HepG2 (cell line): ENCODE results near the gene HSP90AB1. TPM values are rescaled to one million over a fixed set of nuclear protein-coding genes. Genes with fewer than 3 reads are reported as not detected.
A peak's percentile ranks its signal among the peaks of the same experiment; 100 is the strongest.

Experiments used
- ARID2 ChIP-seq: sonication (generic); formaldehyde crosslinking; IDR thresholded peaks from 2 replicates; pipeline ENCODE4 v1.8.1; 2022; ENCODE audit warnings: mild to moderate bottlenecking, missing genetic modification reagents, borderline replicate concordance
- HDAC2 ChIP-seq: sonication (generic); formaldehyde crosslinking; IDR thresholded peaks from 2 replicates; pipeline ENCODE4 v1.4.0; 2020; ENCODE audit warnings: missing genetic modification reagents
- HIC2 ChIP-seq: sonication (generic); formaldehyde crosslinking; IDR thresholded peaks from 2 replicates; pipeline ENCODE4 v1.9.0; 2022; ENCODE audit warnings: low read depth, missing genetic modification reagents
- HINFP ChIP-seq: sonication (generic); formaldehyde crosslinking; IDR thresholded peaks from 2 replicates; pipeline ENCODE4 v1.4.0; 2020; ENCODE audit warnings: low read depth, mild to moderate bottlenecking, missing genetic modification reagents
- KIAA2018 ChIP-seq: sonication (generic); formaldehyde crosslinking; IDR thresholded peaks from 2 replicates; pipeline ENCODE4 v1.5.0; 2020; ENCODE audit warnings: mild to moderate bottlenecking, missing genetic modification reagents, borderline replicate concordance
- PBX3 ChIP-seq: sonication (generic); formaldehyde crosslinking; IDR thresholded peaks from 2 replicates; pipeline ENCODE4 v1.8.1; 2023; ENCODE audit warnings: missing genetic modification reagents, inconsistent platforms, borderline replicate concordance
- PITX1 ChIP-seq: sonication (generic); formaldehyde crosslinking; IDR thresholded peaks from 2 replicates; pipeline ENCODE4 v1.5.1; 2020; ENCODE audit warnings: mild to moderate bottlenecking, missing genetic modification reagents
- ZBTB1 ChIP-seq: sonication (generic); formaldehyde crosslinking; IDR thresholded peaks from 2 replicates; pipeline ENCODE4 v1.4.0; 2020; ENCODE audit warnings: missing genetic modification reagents, borderline replicate concordance
- ZIK1 ChIP-seq: sonication (generic); formaldehyde crosslinking; IDR thresholded peaks from 2 replicates; pipeline ENCODE4 v1.5.0; 2020; ENCODE audit warnings: mild to moderate bottlenecking, low read depth, missing genetic modification reagents, borderline replicate concordance
- ZNF264 ChIP-seq: sonication (generic); formaldehyde crosslinking; IDR thresholded peaks from 2 replicates; pipeline ENCODE4 v1.4.0; 2020; ENCODE audit warnings: missing genetic modification reagents
- ZNF30 ChIP-seq: sonication (generic); formaldehyde crosslinking; IDR thresholded peaks from 2 replicates; pipeline ENCODE4 v1.5.0; 2020; ENCODE audit warnings: mild to moderate bottlenecking, missing genetic modification reagents
- ZNF510 ChIP-seq: sonication (generic); formaldehyde crosslinking; IDR thresholded peaks from 2 replicates; pipeline ENCODE4 v1.4.0; 2020; ENCODE audit warnings: low read depth, mild to moderate bottlenecking, missing genetic modification reagents
- ZNF773 ChIP-seq: sonication (generic); formaldehyde crosslinking; IDR thresholded peaks from 2 replicates; pipeline ENCODE4 v1.4.0; 2020; ENCODE audit warnings: missing genetic modification reagents, borderline replicate concordance
- ZNF792 ChIP-seq: IDR thresholded peaks from 2 replicates; pipeline ENCODE4 v1.6.1; 2016
- ZNF879 ChIP-seq: sonication (generic); formaldehyde crosslinking; IDR thresholded peaks from 2 replicates; pipeline ENCODE4 v1.8.1; 2023; ENCODE audit warnings: missing genetic modification reagents
- ZSCAN9 ChIP-seq: IDR thresholded peaks from 2 replicates; pipeline ENCODE4 v1.6.1; 2016; ENCODE audit warnings: borderline replicate concordance
- polyA plus RNA-seq, 8 experiments: library from polyadenylated mRNA; depleted of rRNA in 3 of 8; stranded (reverse) in 7 of 8; unstranded in 1 of 8; fragments of >200 nt; fragmentation: Illumina TruSeq in 4 of 8; extraction: Trizol in 4 of 8; gene quantifications; 2 replicates each; pipeline versions ENCODE4 v1.2.1 to v1.2.3, GENCODE V29; 2011 to 2016; ENCODE audit warnings: low read depth in 4 of 8, missing spikeins in 1 of 8, mixed read lengths in 1 of 8; ENCODE audit not compliant: insufficient read depth in 1 of 8
- total RNA-seq, 5 experiments: library from RNA; depleted of rRNA; stranded (reverse); fragments of >200 nt; fragmentation: Illumina TruSeq; extraction: Trizol; gene quantifications; 2 replicates each; pipeline ENCODE4 v1.2.3, GENCODE V29; 2016; ENCODE audit warnings: low read depth in 1 of 5

The HSP90AB1 gene
- total and polyA plus RNA-seq, 2 of the 13 experiments (the other 11 are each of a cell fraction or from before 2014, with no cell fraction given), result 1,325 to 1,472 TPM

GRCh38 chr6:44275749-44276648, 29.1 kb downstream of the HSP90AB1 start (continued):
- TF ChIP-seq HDAC2 (CRISPR knock-in tag) (no peak; the same call in 1 of the 2 replicates), ZBTB1 (CRISPR knock-in tag) (no peak), ARID2 (CRISPR knock-in tag) (no peak), PITX1 (CRISPR knock-in tag) (0 out of 2 replicates have a peak, but pooled peaks have one; percentile 14), HINFP (CRISPR knock-in tag) (no peak), ZIK1 (no peak; the same call in 1 of the 2 replicates), ZSCAN9 (CRISPR knock-in tag) (no peak), PBX3 (no peak), ZNF510 (CRISPR knock-in tag) (no peak), ZNF879 (CRISPR knock-in tag) (no peak), ZNF792 (CRISPR knock-in tag) (no peak), KIAA2018 (CRISPR knock-in tag) (no peak), ZNF30 (CRISPR knock-in tag) (no peak), ZNF264 (no peak), ZNF773 (CRISPR knock-in tag) (peak; percentile 53; the same call in 1 of the 2 replicates), HIC2 (CRISPR knock-in tag) (no peak)
